KOPT-K1 (cell line): Measurements from ENCODE around the gene DMXL1.

Experiments used
- H3K27ac ChIP-seq: fragments of 200-600 bp; sonication (generic); 2 replicates; pipeline ENCODE4 v1.5.1; 2016; ENCODE audit warnings: antibody characterized with exemption, mild to moderate bottlenecking, low read depth, low read length; ENCODE audit not compliant: poor library complexity, severe bottlenecking
- H3K36me3 ChIP-seq: fragments of 200-600 bp; sonication (generic); 2 replicates; pipeline ENCODE4 v1.5.1; 2017; ENCODE audit warnings: antibody characterized with exemption, mild to moderate bottlenecking, low read length, moderate library complexity; ENCODE audit not compliant: insufficient read depth
- H3K9me3 ChIP-seq: fragments of 200-600 bp; sonication (generic); 2 replicates; pipeline ENCODE4 v1.5.1; 2017; ENCODE audit warnings: antibody characterized with exemption, low read length, mild to moderate bottlenecking; ENCODE audit not compliant: insufficient read depth, poor library complexity, severe bottlenecking

DMXL1 gene

DNA sequence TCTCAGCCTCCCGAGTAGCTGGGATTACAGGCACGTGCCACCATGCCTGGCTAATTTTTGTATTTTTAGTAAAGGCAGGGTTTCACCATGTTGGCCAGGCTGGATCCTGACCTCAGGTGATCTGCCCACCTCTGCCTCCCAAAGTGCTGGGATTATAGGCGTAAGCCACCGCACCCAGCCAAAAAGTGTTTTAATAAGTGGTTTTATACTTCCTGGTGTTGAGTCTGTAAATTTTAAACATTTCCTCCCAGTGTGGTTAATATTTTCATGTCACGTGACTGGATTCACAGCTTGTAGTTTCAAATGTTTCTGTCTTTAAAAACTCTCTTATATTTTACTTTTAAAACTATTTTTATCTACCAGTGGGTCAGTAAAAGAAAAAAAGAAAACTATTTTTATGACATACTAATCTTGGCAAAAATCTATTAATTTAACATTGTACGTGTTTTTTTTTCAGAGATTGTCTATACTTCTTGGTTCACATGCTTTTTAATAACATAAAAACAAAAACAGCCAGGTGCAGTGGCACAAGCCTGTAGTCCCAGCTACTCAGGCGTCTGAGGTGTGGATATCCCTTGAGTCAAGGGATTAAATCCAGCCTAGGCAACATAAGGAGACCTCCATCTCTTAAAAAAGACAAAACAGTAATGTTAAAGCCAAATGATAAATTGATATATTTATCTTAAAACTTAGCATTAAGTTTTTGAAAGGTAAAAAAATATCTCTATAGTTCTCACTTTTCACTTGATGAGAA is 117.1 kb downstream of the DMXL1 start:
- peak overlapping the region; percentile 39 for H3K27ac ChIP-seq
- H3K36me3 ChIP-seq, result peaks cover 6% of the 10 kb centered on the region
- no peaks in the 10 kb centered on the region for H3K9me3 ChIP-seq

DNA sequence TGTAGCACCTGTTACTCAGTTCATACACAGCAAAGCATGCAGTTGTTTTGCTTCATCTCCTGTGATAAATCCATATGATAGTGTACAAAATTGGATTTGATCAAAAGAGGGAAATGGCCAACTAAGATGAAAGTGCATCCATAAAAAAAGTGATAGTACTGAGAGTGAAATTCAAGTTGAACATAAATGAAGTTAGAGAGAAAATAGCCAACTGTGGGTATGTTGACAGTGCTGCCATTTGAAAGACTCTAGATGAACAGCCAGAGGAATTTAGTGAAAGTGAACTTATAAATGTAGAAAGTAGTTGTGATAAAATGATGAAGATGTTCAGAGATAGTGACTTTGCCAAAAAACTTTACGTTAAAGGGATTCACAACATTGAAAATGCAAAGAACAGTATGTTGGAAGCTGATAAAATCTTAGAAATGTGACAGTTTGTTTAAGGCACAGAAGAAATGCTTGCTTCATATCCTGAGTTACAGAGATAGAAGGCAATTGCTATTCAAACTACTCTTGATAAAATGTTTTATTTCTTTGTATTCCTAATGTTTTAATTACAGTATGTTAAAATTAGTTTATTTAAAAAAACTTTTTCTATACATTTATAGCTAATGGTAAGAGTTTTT is 119.7 kb downstream of the DMXL1 start:
- no peaks in the 10 kb centered on the region for H3K9me3 ChIP-seq
- no peak overlapping the region for H3K27ac ChIP-seq
- peaks cover 14% of the 10 kb centered on the region for H3K36me3 ChIP-seq

DNA sequence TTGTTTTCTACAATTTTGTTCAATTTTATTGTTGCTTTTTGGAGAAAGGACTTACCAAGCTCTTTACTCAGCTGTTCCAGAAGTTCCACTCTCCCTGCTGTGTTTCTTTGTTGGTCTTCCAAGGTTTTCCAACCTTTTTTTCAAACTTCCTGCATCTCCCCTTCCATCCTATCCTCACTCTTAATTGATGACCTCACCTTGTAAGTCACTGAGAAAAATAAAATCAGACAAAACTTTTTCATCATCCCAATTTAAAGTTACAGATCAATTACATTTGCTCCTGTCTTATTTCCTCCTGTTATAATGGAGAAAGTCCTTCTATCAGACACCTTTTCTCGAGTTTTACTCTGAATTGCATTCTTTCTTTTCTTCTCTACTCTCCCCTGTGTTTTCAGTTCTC is 121.1 kb downstream of the DMXL1 start:
- no peak overlapping the region for H3K27ac ChIP-seq
- H3K36me3 ChIP-seq, result peaks cover 14% of the 10 kb centered on the region
- H3K9me3 ChIP-seq, result no peaks in the 10 kb centered on the region

DNA sequence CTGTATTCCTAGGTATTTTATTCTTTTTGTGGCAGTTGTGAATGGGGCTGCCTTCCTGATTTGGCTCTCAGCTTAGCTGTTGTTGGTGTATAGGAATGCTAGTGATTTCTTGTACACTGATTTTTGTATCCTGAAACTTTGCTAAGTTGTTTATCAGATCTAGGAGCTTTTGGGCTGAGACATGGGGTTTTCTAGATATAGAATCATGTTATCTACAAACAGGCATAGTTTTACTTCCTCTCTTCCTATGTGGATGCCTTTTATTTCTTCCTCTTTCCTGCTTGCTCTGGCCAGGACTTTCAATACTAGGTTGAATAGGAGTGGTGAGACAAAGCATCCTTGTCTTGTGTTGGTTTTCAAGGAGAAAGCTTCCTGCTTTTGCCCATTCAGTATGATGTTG is 129.9 kb downstream of the DMXL1 start:
- H3K27ac ChIP-seq, result no peak overlapping the region
- H3K9me3 ChIP-seq, result peaks cover 20% of the 10 kb centered on the region
- peaks cover 60% of the 10 kb centered on the region for H3K36me3 ChIP-seq

DNA sequence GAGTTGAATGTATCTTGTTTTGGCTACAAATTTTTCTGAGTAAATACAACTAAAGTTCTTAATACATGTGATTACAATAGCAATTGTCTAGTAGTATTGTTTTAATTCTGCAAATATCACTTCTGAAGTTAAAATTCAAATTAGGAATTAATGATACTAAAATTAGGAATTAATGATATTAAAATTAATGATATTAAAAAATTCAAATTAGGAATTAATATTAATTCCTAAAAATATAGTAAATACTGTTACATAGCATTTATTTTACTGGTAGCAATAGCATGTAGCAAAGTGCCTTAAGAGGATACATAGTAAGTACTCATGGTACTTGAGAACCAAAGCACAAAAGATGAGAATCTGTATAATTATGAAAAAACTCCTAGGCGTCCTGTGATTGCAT is 136.2 kb downstream of the DMXL1 start:
- Histone ChIP-seq H3K27ac (no peak overlapping the region), H3K36me3 (peaks cover 26% of the 10 kb centered on the region), H3K9me3 (peaks cover 5% of the 10 kb centered on the region)

DNA sequence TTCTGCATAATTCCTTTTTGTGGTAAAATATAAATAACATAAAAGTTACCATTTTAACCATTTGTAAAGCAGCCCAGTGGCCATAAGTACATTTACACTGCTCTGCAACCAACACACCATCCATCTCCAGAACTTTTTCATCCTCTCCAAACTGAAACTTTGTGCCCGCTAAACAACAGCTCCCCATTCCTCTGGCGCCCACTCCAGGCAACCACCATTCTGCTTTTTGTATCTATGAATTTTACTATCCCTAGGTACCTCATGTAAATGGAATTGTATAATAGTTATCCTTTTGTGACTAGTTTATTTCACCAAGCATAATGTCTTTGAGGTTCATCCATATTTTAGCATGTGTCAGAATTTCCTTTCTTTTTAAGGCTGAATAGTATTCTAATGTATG is 141.1 kb downstream of the DMXL1 start:
- H3K27ac ChIP-seq, result no peak overlapping the region
- peaks cover 11% of the 10 kb centered on the region; the same call in 1 of the 2 replicates for H3K36me3 ChIP-seq
- H3K9me3 ChIP-seq, result no peaks in the 10 kb centered on the region

DNA sequence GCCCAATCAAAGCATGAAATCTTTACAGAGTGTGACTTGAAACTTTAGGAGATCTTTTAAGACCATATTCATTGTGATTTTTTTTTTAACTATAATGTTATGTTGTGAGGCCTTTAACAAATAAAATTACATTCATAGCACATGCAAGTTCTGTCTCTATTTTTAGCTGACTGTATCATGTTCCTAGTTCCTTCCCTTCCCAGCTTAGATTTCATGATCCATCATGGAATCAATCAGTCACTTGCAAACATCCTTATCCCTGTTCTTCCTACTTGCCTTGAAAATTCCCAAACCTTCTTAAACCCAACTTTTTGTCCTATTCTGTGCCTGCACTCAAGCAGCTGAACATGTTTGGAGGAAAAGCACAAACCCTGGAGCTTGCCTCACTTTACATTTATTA is 141.8 kb downstream of the DMXL1 start:
- Histone ChIP-seq H3K36me3 (peaks cover 11% of the 10 kb centered on the region; the same call in 1 of the 2 replicates), H3K9me3 (no peaks in the 10 kb centered on the region), H3K27ac (no peak overlapping the region)

DNA sequence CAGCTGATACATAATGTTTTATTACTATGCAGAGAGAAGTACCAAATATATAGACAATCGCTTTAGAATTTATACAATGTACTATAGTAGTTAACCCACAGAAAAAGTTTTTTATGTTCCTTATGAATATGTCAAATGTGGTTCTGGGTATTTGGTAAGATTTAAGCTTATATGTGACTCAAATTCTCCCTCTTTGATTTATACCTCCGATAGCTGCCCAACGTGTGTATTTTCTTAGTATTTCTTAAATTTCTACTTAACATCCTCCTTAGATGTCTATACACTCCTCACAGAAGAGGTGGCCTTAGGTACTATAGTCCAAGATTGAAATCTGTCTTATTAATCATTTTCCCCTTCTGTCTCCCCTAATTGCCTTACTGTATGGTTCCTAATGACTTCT is 146.3 kb downstream of the DMXL1 start:
- H3K27ac ChIP-seq, result no peak overlapping the region
- no peaks in the 10 kb centered on the region for H3K9me3 ChIP-seq
- H3K36me3 ChIP-seq, result peaks cover 13% of the 10 kb centered on the region

DNA sequence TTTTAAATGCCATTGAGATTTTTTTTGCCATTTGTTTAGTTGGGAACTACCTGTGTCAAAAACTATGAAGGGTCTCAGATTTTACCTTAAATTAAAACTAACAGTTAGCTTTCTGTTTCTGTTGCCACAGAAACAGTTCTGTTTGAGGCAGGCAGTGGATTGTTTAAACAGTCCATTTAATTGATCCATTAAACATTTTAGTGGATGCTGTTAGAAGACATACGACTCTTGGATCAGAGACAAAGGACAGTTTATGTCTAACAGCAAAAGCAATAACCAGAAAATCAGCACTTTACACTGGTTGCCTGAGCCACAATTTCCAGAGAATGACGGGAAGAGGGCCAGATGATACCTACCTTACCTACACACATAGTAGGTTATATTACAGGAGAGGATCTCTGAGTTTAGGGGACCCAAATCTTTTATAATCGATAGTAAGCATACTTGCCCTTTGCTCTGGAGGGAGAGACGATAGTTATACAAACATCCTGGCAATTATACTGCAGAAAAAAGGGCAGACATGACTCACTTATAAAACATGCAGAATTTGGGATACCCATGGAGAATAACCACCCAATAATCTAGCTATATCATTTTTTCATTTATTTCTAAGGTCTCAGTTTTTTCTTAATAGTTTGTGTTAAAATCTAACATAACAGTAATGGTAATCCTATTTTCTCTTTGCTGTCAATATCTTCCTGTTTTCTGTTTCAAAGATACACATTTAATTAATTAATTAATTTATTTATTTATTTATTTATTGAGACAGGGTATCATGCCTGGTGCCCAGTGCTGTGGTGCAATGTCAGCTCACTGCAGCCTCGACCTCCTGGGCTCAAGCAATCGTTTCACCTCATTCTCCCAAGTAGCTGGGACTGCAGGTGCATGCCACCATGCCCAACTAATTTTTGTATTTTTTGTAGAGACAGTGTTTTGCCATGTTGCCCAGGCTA is 148.2 kb downstream of the DMXL1 start:
- peaks cover 16% of the 10 kb centered on the region for H3K36me3 ChIP-seq
- H3K9me3 ChIP-seq, result no peaks in the 10 kb centered on the region
- no peak overlapping the region for H3K27ac ChIP-seq

DNA sequence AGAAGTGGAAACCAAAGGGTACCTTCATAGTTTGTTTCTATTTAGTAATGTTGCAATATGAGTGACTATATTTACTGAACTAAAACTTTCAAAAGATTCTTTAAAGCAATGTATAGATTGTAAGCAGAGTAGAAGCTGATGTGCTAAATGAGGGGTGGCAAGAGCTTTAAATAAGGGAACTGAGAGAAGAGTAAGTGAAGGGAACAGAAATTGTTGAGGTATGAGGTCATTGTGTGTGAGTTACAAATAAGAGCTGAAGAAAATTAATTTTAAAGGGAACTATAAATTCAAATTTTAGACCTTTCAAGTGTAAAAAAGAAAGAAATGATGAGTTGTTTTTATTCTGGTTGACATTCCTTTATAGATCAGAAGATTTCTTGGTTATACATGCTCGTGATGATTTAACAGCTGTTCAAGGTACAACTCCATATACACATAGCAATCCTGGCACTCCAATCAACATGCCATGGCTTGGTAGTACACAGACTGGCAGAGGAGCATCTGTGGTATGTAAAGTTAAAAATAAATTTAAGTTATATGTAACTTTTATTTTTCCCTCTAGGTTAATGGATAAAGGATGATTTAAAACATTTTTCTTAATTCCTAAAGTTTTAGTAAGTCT is 149.8 kb downstream of the DMXL1 start:
- Histone ChIP-seq H3K36me3 (peaks cover 16% of the 10 kb centered on the region), H3K27ac (no peak overlapping the region), H3K9me3 (no peaks in the 10 kb centered on the region)

DNA sequence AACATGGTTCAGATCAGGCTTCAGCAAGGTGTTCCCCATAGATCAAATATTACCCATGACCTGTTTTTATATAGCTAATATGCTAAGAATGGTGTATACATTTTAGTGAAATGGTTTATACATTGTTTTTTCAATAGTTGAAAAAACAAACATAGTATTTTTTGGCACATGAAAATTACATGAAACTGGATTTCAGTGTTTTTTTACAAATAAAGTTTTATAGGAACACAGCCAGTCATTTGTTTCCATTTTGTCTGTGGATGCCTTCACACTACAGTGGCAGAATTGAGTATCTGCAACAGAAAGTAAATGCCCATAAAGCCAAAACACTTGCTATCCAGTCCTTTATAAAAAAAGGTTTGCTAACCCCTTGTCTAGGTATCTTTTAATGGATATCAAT is 150.4 kb downstream of the DMXL1 start:
- H3K9me3 ChIP-seq, result no peaks in the 10 kb centered on the region
- H3K27ac ChIP-seq, result no peak overlapping the region
- H3K36me3 ChIP-seq, result peaks cover 21% of the 10 kb centered on the region

DNA sequence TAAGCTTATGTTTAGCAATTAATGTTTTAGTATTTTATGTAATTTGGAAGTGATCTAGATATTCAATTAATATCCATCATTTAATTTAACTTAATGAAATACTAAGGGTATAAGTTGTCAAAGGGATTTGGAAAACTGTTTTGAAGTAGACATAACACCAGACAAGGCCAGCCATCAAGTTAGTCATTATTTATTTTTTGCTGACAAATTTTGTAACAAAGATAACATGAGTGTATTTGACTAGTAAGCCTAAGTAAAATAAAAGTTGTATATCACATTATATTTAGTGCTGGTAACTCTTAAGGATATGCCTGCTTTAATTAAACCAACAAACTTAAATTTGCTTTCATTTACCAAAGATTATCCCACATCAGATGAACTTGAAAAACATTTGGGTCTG is 159.1 kb downstream of the DMXL1 start:
- no peak overlapping the region for H3K27ac ChIP-seq
- H3K9me3 ChIP-seq, result no peaks in the 10 kb centered on the region
- H3K36me3 ChIP-seq, result peaks cover 25% of the 10 kb centered on the region; the same call in 1 of the 2 replicates

DNA sequence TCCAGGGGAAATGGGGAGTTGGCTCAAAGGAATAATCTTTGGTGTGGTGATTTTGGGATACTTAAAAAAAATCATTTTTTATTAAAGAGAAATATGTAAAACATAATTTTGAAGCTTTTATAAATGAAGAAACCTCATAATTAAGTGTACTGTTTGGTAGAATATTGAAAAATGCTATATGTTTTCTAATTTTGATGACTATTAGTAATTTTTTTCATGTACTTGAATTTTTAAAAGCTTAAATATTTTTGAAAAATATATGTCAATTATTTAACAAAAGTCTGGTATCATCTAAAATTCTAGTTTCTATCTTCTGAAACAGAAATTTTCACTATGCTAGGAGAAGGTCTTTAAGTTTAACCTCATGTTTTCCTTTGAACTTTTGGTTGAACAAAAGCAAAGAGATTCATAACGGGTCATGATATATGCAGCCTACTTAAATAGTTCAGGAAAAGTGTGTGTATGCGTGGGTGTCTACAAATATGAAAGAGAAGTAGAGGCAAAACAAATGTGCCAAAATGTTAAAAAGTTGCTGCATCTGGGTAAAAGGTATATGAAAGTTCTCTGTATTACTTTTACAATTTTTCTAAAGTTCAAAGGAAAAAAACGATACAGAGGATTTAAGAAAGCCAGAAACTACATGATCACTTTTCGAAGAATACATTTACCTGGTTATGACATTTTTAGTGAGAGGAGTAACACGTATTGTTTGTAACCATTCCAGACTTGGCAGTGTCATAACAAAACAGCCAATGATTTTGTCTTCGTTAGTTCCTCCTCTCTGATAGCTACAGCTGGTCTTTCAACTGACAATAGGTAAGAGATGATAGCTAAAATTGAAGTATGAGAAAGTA is 167.6 kb downstream of the DMXL1 start:
- Histone ChIP-seq H3K36me3 (peaks cover 12% of the 10 kb centered on the region), H3K27ac (no peak overlapping the region), H3K9me3 (no peaks in the 10 kb centered on the region)

DNA sequence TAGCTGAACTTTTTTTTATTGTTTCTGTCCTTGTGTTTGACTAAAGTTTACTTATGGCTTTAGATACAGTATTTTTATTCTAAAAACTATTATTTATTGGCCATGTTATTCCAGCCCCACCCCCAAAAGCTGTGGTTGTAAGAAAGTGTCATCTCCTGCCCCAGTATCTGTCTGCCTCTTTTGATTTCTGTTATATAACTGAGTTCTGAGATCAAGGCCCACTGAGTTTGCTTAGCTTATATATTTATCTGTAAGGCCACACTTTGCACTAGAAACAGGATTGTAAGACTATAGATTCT is 168.2 kb downstream of the DMXL1 start:
- H3K36me3 ChIP-seq, result peaks cover 10% of the 10 kb centered on the region
- H3K27ac ChIP-seq, result no peak overlapping the region
- H3K9me3 ChIP-seq, result no peaks in the 10 kb centered on the region
